ENCODE results near the gene ZC3H13. TPM values are rescaled to one million over a fixed set of nuclear protein-coding genes. Genes with fewer than 3 reads are reported as not detected.

ZC3H13 gene
- total and polyA plus RNA-seq, 2 of the 4 experiments (the other 2 are of a cell fraction) = 7.7 to 10.8 TPM

DNA sequence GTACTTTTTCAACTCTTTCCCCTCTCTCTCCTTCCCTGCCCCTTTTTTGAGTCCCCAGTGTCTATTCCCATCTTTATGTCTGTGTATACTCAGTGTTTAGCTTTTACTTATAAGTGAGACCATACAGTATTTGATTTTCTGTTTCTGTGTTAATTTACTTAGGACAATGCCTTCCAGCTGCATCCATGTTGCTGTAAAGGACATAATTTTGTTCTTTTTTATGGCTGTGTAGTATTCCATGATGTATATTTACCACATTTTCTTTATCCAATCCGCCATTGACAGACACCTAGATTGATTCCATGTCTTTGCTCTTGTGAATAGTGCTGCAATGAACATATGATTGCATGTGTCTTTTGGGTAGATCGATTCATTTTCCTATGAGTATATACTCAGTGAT lies 10.7 kb upstream of the ZC3H13 start:
- CTCF ChIA-PET = no interaction called here

More for the DNA sequence above, 10.7 kb upstream of the ZC3H13 start:
- Histone ChIP-seq H3K18ac (ENCODE audit: low read depth, low read length) (no peak overlapping the region), H3K9ac (ENCODE audit: low read depth, low read length) (no peak overlapping the region), H3K23ac (ENCODE audit: low read depth, low read length) (no peak overlapping the region), H3K27me3 (ENCODE audit: control insufficient read depth, insufficient read depth, low read length) (no peaks in the 10 kb centered on the region; the same call in 1 of the 2 replicates), H3K36me3 (ENCODE audit: control insufficient read depth, insufficient read depth, low read length) (no peaks in the 10 kb centered on the region), H3K14ac (replicated peaks; ENCODE audit: low read depth, low read length) (no peak overlapping the region), H2BK120ac (ENCODE audit: low read depth, low read length) (no peak overlapping the region), H3K9me1 (ENCODE audit: insufficient read depth, low read length) (no peaks in the 10 kb centered on the region), H4K5ac (ENCODE audit: low read depth, low read length) (no peak overlapping the region), H2BK15ac (ENCODE audit: low read depth, low read length) (no peak overlapping the region), H3K4me3 (ENCODE audit: insufficient read depth, low read depth, low read length) (no peak overlapping the region), H2AFZ (replicated peaks; ENCODE audit: low read length, poor library complexity) (no peak overlapping the region), H2AK5ac (ENCODE audit: low read depth, low read length) (no peak overlapping the region), H3K56ac (ENCODE audit: extremely low read depth, insufficient read depth, low read length) (no peak overlapping the region), H2BK20ac (ENCODE audit: low read depth, low read length) (no peak overlapping the region), H3K4me2 (ENCODE audit: low read depth, low read length) (no peak overlapping the region), H4K8ac (ENCODE audit: low read depth in 2 of 2, low read length in 2 of 2) (no peak overlapping the region), H3K4me1 (ENCODE audit: control insufficient read depth, insufficient read depth, low read length) (no peaks in the 10 kb centered on the region), H4K91ac (ENCODE audit: insufficient read depth, low read depth, low read length) (no peak overlapping the region), H2AK9ac (replicated peaks; ENCODE audit: low read depth, low read length, poor library complexity) (no peak overlapping the region), H3K27ac (ENCODE audit: insufficient read depth, low read length) (no peak overlapping the region), H3K9me3 (ENCODE audit: control insufficient read depth, insufficient read depth, low read length) (no peaks in the 10 kb centered on the region), H4K20me1 (ENCODE audit: insufficient read depth, low read length) (no peaks in the 10 kb centered on the region), H2BK5ac (ENCODE audit: low read depth, low read length, poor library complexity, severe bottlenecking) (no peak overlapping the region), H3K79me1 (ENCODE audit: low read depth in 1 of 2, low read length in 2 of 2) (no peaks in the 10 kb centered on the region), H3K4ac (ENCODE audit: low read depth, low read length) (no peak overlapping the region)
- dilution Hi-C loops (cut with HindIII; ENCODE audit: low sequenced_read_pairs, unreplicated experiment) (no loop called here), intact Hi-C loops (cut with micrococcal nuclease) (no loop called here), in situ Hi-C loops (cut with MboI; ENCODE audit: low sequenced_read_pairs) (no loop called here)
- WGBS, 2 experiments (ENCODE audit: extremely low coverage in 2 of 2, insufficient read length in 1 of 2) = no CpG with 5 or more reads among the region's 2 CpGs
- no peak for ATAC-seq (ENCODE audit: low read depth)
- TF ChIP-seq CHD1 (IDR thresholded peaks at IDR 0.05; ENCODE audit: low read depth, low read length) (no peak), RAD21 (IDR thresholded peaks at IDR 0.05; ENCODE audit: low read length) (no peak), CTCF (conservative IDR thresholded peaks at IDR 0.05; ENCODE audit: low read depth, low read length) (no peak), POLR2A (IDR thresholded peaks at IDR 0.05; ENCODE audit: low read depth, low read length) (no peak), MXI1 (IDR thresholded peaks at IDR 0.05; ENCODE audit: borderline replicate concordance, low read depth, low read length) (no peak), MAFK (IDR thresholded peaks at IDR 0.05; ENCODE audit: low read depth, low read length) (no peak), RFX5 (IDR thresholded peaks at IDR 0.05; ENCODE audit: low read depth, low read length) (no peak), CEBPB (IDR thresholded peaks at IDR 0.05; ENCODE audit: low read depth, low read length) (no peak), MAZ (IDR thresholded peaks at IDR 0.05; ENCODE audit: borderline replicate concordance, low read depth, low read length) (no peak), RCOR1 (IDR thresholded peaks at IDR 0.05; ENCODE audit: insufficient replicate concordance, low read length) (no peak), BHLHE40 (IDR thresholded peaks at IDR 0.05; ENCODE audit: low read depth, low read length) (no peak), NFE2L2 (IDR thresholded peaks at IDR 0.05; ENCODE audit: low read depth, low read length) (no peak)
- TF ChIP-seq, protein P1, sequence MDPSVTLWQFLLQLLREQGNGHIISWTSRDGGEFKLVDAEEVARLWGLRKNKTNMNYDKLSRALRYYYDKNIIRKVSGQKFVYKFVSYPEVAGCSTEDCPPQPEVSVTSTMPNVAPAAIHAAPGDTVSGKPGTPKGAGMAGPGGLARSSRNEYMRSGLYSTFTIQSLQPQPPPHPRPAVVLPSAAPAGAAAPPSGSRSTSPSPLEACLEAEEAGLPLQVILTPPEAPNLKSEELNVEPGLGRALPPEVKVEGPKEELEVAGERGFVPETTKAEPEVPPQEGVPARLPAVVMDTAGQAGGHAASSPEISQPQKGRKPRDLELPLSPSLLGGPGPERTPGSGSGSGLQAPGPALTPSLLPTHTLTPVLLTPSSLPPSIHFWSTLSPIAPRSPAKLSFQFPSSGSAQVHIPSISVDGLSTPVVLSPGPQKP (IDR thresholded peaks at IDR 0.05; ENCODE audit: borderline replicate concordance, low read depth, low read length) = no peak
- TF ChIP-seq, protein P2, sequence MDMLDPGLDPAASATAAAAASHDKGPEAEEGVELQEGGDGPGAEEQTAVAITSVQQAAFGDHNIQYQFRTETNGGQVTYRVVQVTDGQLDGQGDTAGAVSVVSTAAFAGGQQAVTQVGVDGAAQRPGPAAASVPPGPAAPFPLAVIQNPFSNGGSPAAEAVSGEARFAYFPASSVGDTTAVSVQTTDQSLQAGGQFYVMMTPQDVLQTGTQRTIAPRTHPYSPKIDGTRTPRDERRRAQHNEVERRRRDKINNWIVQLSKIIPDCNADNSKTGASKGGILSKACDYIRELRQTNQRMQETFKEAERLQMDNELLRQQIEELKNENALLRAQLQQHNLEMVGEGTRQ (IDR thresholded peaks at IDR 0.05; ENCODE audit: low read depth, low read length) = no peak
- POLR2A ChIA-PET (ENCODE audit: unreplicated experiment) = no interaction called here
- no peak for DNase-seq
- BruUV-seq (replicated peaks) = no TSS peak

Data from IMR-90 (cell line).